ENCODE data around the gene NECTIN4.
"Not testable (repeated sequence)": the region's sequence is repeated elsewhere in the genome, so short reads cannot be mapped to it uniquely, and the experiment has no call there.

NECTIN4 gene

DNA sequence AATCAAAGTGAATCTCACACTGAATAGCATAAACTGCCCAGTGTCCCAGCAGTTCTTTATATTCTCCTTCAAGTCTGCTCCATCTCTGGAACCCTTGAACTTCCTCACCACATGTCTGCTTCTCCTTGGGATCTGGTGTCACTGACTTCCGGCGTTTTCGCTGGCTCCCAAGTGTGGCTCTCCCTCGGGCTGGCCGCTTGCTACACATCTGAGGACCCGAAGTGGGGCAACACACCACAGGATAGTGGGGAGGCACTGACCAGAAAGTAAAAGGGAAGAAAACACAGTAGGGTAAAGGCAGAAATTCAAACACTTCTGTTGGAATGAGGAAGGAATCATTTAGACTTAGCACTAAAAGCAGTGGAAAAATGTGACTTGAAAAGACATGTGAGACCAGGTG is 33.6 kb upstream of the NECTIN4 start:
- Histone ChIP-seq H3K9ac (ENCODE audit: low read depth in 1 of 2, low read length in 2 of 2) (no peak overlapping the region), H3K36me3 (ENCODE audit: control insufficient read depth in 1 of 2, insufficient read depth in 2 of 2, low read length in 2 of 2) (peaks cover 53 to 71% of the 10 kb centered on the region in 2 donors), H3K9me3 (ENCODE audit: control insufficient read depth in 1 of 2, low read length in 2 of 2) (no peaks in the 10 kb centered on the region), H3K4me1 (ENCODE audit: control insufficient read depth in 1 of 2, insufficient read depth in 2 of 2, low read length in 2 of 2) (peaks cover 22 to 31% of the 10 kb centered on the region in 2 donors), H3K27ac (ENCODE audit: low read depth, low read length) (no peak overlapping the region), H3K4me3 (ENCODE audit: low read depth in 1 of 2, low read length in 2 of 2) (no peak overlapping the region), H3K27me3 (ENCODE audit: control insufficient read depth in 1 of 2, insufficient read depth in 2 of 2, low read length in 2 of 2) (no peaks in the 10 kb centered on the region)

DNA sequence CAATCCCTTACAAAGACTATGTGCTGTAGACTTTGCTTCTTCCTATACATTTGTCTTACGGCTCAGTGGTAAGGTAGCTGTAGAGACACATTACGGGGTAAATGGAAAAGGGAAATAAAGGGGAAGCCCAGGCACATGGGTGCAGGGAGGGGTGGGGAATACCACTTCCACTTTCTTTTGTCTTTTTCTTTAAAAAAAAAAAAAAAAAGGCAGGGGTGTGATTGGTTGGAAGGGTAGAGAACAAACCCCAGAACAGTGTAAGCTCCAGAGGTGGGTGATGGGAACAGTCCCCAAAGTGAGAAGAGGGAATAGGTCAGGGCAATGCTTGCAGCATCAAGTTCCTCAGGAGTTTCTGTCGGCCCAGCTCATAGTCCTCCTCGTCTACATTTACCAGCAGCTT is 32.5 kb upstream of the NECTIN4 start:
- Histone ChIP-seq H3K9ac (ENCODE audit: low read depth in 1 of 2, low read length in 2 of 2) (no peak overlapping the region), H3K9me3 (ENCODE audit: control insufficient read depth in 1 of 2, low read length in 2 of 2) (no peaks in the 10 kb centered on the region), H3K36me3 (ENCODE audit: control insufficient read depth in 1 of 2, insufficient read depth in 2 of 2, low read length in 2 of 2) (peaks cover 46 to 62% of the 10 kb centered on the region in 2 donors), H3K27ac (ENCODE audit: low read depth, low read length) (no peak overlapping the region), H3K4me1 (ENCODE audit: control insufficient read depth in 1 of 2, insufficient read depth in 2 of 2, low read length in 2 of 2) (peaks cover 22 to 28% of the 10 kb centered on the region in 2 donors), H3K27me3 (ENCODE audit: control insufficient read depth in 1 of 2, insufficient read depth in 2 of 2, low read length in 2 of 2) (no peaks in the 10 kb centered on the region), H3K4me3 (ENCODE audit: low read depth in 1 of 2, low read length in 2 of 2) (no peak overlapping the region)

DNA sequence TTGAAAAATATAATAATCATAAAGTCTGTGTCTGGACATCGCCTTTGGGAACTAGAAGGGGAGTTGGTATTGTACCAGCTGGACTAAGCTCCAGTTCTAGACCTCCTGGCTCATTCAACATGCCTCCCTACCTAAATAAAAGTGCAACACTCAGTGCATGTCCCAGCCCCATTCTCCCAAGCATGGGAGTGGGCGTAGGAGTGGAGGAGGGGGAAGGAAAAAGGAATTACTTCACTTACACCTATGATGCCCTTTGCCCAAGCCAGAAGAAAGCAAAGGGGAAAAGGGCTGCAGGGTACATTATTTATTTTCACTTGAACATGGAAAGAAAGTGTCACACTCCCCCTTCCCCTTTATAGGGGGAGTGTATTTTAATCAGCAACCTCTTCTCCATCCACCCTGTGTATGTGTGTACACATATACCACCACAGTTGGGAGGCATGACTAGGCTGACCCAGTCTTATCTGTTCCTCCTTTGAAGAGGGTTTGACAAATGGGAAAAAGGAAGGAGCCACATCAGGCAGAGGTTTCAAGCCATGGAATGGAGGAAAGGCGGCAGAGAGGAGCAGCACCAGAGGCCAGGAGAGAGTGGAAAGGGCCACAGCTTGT is 31.8 kb upstream of the NECTIN4 start:
- Histone ChIP-seq H3K4me1 (ENCODE audit: control insufficient read depth in 1 of 2, insufficient read depth in 2 of 2, low read length in 2 of 2) (peaks cover 27 to 35% of the 10 kb centered on the region in 2 donors), H3K9me3 (ENCODE audit: control insufficient read depth in 1 of 2, low read length in 2 of 2) (no peaks in the 10 kb centered on the region), H3K27me3 (ENCODE audit: control insufficient read depth in 1 of 2, insufficient read depth in 2 of 2, low read length in 2 of 2) (no peaks in the 10 kb centered on the region), H3K4me3 (ENCODE audit: low read depth in 1 of 2, low read length in 2 of 2) (no peak overlapping the region), H3K36me3 (ENCODE audit: control insufficient read depth in 1 of 2, insufficient read depth in 2 of 2, low read length in 2 of 2) (peaks cover 42 to 58% of the 10 kb centered on the region in 2 donors), H3K9ac (ENCODE audit: low read depth in 1 of 2, low read length in 2 of 2) (no peak overlapping the region), H3K27ac (ENCODE audit: low read depth, low read length) (no peak overlapping the region)

DNA sequence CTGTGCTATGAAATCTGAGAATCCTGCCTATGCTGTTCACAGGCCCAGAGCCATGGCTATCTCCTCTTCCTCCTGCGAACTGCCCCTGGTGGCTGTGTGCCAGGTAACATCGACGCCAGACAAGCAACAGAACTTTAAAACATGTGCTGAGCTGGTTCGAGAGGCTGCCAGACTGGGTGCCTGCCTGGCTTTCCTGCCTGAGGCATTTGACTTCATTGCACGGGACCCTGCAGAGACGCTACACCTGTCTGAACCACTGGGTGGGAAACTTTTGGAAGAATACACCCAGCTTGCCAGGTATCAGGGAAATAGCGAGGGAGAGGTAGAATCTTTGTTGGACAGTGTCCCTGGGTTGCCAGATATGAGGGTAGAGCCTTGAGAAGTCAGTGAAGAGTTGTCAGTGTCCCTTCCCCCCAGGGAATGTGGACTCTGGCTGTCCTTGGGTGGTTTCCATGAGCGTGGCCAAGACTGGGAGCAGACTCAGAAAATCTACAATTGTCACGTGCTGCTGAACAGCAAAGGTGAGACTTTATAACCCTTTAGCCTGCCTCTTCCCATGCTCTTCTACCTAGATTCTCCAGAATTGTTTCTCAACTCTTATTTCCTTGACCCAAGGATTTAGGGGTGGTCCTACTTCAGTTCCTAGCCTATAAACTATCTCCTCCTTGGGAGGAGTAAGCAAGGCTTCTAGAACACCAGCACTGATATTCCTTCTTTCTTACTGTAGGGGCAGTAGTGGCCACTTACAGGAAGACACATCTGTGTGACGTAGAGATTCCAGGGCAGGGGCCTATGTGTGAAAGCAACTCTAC is 29.9 kb upstream of the NECTIN4 start:
- H3K36me3 ChIP-seq (ENCODE audit: control insufficient read depth in 1 of 2, insufficient read depth in 2 of 2, low read length in 2 of 2) = peaks cover 37 to 47% of the 10 kb centered on the region in 2 donors
- H3K27me3 ChIP-seq (ENCODE audit: control insufficient read depth in 1 of 2, insufficient read depth in 2 of 2, low read length in 2 of 2) = no peaks in the 10 kb centered on the region
- peak overlapping the region; percentile 92 to 100 for H3K4me3 ChIP-seq (ENCODE audit: low read depth in 1 of 2, low read length in 2 of 2)
- H3K9ac ChIP-seq (ENCODE audit: low read depth in 1 of 2, low read length in 2 of 2) = peak overlapping the region; percentile 99
- peak overlapping the region; percentile 95 for H3K27ac ChIP-seq (ENCODE audit: low read depth, low read length)
- H3K9me3 ChIP-seq (ENCODE audit: control insufficient read depth in 1 of 2, low read length in 2 of 2) = no peaks in the 10 kb centered on the region
- peaks cover 33 to 50% of the 10 kb centered on the region in 2 donors for H3K4me1 ChIP-seq (ENCODE audit: control insufficient read depth in 1 of 2, insufficient read depth in 2 of 2, low read length in 2 of 2)

DNA sequence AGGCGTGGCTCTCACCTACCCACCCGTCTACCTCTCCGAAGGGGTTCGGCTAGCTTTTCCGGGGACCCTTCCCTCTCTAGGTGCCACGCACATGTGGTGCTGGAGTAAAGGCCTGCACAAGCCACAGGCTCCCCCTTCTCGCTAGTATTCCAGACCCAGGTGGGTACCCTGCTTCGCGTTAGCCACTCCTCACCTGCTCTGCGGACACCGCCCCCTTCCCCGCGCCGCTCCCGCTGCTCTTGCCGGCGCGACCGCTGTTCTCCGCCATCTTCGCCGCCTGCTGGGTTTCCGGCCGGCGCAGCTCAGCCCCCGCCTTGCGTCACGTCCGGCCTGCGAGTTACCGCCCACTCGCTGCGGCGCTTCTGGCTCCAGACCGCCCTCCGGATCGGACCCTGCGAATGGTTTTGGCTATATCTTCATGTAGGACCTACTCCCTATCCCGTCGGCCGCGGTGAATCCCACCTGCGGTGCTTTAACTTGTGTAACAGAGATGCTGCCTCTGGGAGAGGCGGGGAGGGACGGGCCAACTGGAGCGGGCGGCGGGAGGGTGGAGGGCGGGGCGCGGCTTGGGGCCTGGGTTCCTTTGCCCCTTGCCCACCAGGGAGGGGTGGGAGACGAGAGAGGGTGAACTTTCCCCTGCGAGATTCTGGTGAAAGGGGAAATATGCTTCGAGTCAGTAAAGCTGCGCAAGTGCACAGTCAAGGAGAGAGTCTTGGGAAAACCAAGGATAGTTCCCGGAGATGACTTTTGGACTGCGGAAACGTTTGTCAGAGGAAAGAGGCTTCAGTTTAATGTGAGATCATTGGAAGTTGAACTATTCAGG is 28.6 kb upstream of the NECTIN4 start, which contains the start of the genes NIT1 and PFDN2:
TSS of gene NIT1 (plus strand) at position 347 of the 823 bp plus-strand sequence. CDS start at position 419, 72 bp downstream.
TSS of gene PFDN2 (minus strand) at position 279 of the 823 bp plus-strand sequence. CDS start at position 268, 11 bp downstream.
- Histone ChIP-seq H3K27me3 (ENCODE audit: control insufficient read depth in 1 of 2, insufficient read depth in 2 of 2, low read length in 2 of 2) (no peaks in the 10 kb centered on the region), H3K9ac (ENCODE audit: low read depth in 1 of 2, low read length in 2 of 2) (peak within 1 kb of the TSS; percentile 99), H3K27ac (ENCODE audit: low read depth, low read length) (peak within 1 kb of the TSS; percentile 95), H3K4me3 (ENCODE audit: low read depth in 1 of 2, low read length in 2 of 2) (peak within 1 kb of the TSS; percentile 92 to 100), H3K4me1 (ENCODE audit: control insufficient read depth in 1 of 2, insufficient read depth in 2 of 2, low read length in 2 of 2) (peaks cover 33 to 60% of the 10 kb centered on the region in 2 donors), H3K36me3 (ENCODE audit: control insufficient read depth in 1 of 2, insufficient read depth in 2 of 2, low read length in 2 of 2) (peaks cover 29 to 39% of the 10 kb centered on the region in 2 donors), H3K9me3 (ENCODE audit: control insufficient read depth in 1 of 2, low read length in 2 of 2) (no peaks in the 10 kb centered on the region)

DNA sequence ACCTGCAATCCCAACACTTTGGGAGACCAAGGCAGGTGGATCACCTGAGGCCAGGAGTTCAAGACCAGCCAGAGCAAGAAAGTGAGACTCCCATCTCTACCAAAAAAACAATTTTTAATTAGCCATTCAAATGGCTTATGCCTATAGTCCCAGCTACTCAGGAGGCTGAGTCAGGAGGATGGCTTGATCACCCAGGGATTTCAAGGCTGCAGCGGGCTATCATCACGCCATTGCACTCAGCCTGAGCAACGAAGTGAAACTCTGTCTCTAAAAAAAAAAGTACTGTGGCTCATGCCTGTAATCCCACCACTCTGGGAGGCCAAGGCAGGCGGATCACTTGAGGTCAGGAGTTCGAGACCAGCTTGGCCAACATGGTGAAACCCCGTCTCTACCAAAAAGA is 26.6 kb upstream of the NECTIN4 start:
- not testable (repeated sequence) for H3K27me3 ChIP-seq (ENCODE audit: control insufficient read depth in 1 of 2, insufficient read depth in 2 of 2, low read length in 2 of 2)
- H3K4me1 ChIP-seq (ENCODE audit: control insufficient read depth in 1 of 2, insufficient read depth in 2 of 2, low read length in 2 of 2) = peaks cover 33 to 64% of the 10 kb centered on the region in 2 donors

DNA sequence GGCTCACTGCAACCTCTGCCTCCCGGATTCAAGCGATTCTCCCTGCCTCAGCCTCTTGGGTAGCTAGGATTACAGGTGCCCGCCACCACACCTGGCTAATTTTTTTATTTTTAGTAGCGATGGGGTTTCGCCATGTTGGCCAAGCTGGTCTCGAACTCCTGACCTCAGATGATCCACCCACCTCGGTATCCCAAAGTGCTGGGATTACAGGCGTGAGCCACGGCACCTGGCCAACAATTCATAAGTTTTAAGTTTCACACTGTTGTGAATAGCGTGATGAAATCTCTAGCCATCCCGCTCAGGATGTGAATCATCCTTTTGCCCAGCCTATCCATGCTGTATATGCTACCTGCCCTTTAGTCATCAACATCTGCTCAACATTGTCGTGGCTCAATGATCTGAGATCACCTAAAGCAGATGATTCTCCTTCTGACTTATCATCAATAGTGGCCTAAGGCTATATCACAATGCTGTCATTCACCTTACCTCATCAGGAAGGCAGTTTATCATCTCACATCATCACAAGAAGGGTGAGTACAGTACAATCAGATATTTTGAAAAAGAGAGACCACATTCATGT is 25.9 kb upstream of the NECTIN4 start:
- no peaks in the 10 kb centered on the region for H3K27me3 ChIP-seq (ENCODE audit: control insufficient read depth in 1 of 2, insufficient read depth in 2 of 2, low read length in 2 of 2)
- H3K9ac ChIP-seq (ENCODE audit: low read depth in 1 of 2, low read length in 2 of 2) = no peak overlapping the region
- no peak overlapping the region for H3K4me3 ChIP-seq (ENCODE audit: low read depth in 1 of 2, low read length in 2 of 2)
- no peaks in the 10 kb centered on the region for H3K9me3 ChIP-seq (ENCODE audit: control insufficient read depth in 1 of 2, low read length in 2 of 2)
- peaks cover 2 to 11% of the 10 kb centered on the region in 2 donors for H3K36me3 ChIP-seq (ENCODE audit: control insufficient read depth in 1 of 2, insufficient read depth in 2 of 2, low read length in 2 of 2)
- H3K4me1 ChIP-seq (ENCODE audit: control insufficient read depth in 1 of 2, insufficient read depth in 2 of 2, low read length in 2 of 2) = peaks cover 28 to 60% of the 10 kb centered on the region in 2 donors
- no peak overlapping the region for H3K27ac ChIP-seq (ENCODE audit: low read depth, low read length)

More for the DNA sequence above, 26.6 kb upstream of the NECTIN4 start:
- peaks cover 9 to 19% of the 10 kb centered on the region in 2 donors for H3K36me3 ChIP-seq (ENCODE audit: control insufficient read depth in 1 of 2, insufficient read depth in 2 of 2, low read length in 2 of 2)
- H3K9me3 ChIP-seq (ENCODE audit: control insufficient read depth in 1 of 2, low read length in 2 of 2); H3K9ac ChIP-seq (ENCODE audit: low read depth in 1 of 2, low read length in 2 of 2); H3K27ac ChIP-seq (ENCODE audit: low read depth, low read length); H3K4me3 ChIP-seq (ENCODE audit: low read depth in 1 of 2, low read length in 2 of 2): not testable (repeated sequence)

DNA sequence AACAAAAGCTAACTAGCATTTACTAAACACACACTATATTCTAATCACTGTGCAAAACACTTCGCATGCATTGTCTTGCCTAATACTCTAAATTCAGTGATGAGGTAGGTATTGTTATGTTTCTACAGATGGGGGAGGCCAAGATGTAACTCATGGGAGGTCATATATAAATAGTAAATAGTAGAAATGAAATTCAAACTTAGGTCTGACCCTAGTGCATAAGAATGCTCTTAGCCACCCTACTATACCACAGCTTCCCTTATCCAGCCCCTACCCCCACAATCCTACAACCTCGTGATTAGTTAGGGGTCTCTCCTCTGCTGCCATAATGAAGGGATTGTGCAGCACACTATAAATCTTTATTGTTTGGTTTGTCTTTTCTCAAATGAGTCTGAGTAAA is 25.2 kb upstream of the NECTIN4 start:
- H3K9me3 ChIP-seq (ENCODE audit: control insufficient read depth in 1 of 2, low read length in 2 of 2) = no peaks in the 10 kb centered on the region
- H3K9ac ChIP-seq (ENCODE audit: low read depth in 1 of 2, low read length in 2 of 2) = no peak overlapping the region
- H3K4me1 ChIP-seq (ENCODE audit: control insufficient read depth in 1 of 2, insufficient read depth in 2 of 2, low read length in 2 of 2) = peaks cover 21 to 53% of the 10 kb centered on the region in 2 donors
- H3K27me3 ChIP-seq (ENCODE audit: control insufficient read depth in 1 of 2, insufficient read depth in 2 of 2, low read length in 2 of 2) = no peaks in the 10 kb centered on the region
- no peak overlapping the region for H3K27ac ChIP-seq (ENCODE audit: low read depth, low read length)
- peaks cover 0 to 14% of the 10 kb centered on the region in 2 donors for H3K36me3 ChIP-seq (ENCODE audit: control insufficient read depth in 1 of 2, insufficient read depth in 2 of 2, low read length in 2 of 2)
- H3K4me3 ChIP-seq (ENCODE audit: low read depth in 1 of 2, low read length in 2 of 2) = no peak overlapping the region

DNA sequence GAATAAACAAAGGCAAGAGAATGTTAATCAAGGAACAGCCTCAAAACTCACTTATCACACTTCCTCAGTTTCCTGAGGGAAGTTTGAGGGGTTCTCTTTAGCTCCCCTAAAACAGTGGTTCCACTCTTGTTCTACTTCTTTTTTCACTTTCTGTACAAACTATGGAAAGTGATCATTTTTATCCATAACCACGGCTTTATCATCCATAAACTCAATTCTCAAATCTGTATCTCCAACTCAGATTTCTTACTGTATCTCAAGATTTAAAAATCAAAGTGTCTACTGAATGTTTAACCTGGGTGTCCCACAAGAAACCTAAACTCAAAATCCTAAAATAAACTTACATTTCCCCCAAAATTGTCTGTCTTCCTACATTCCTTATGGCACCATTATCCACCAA is 24.6 kb upstream of the NECTIN4 start:
- no peak overlapping the region for H3K4me3 ChIP-seq (ENCODE audit: low read depth in 1 of 2, low read length in 2 of 2)
- no peaks in the 10 kb centered on the region for H3K27me3 ChIP-seq (ENCODE audit: control insufficient read depth in 1 of 2, insufficient read depth in 2 of 2, low read length in 2 of 2)
- H3K27ac ChIP-seq (ENCODE audit: low read depth, low read length) = no peak overlapping the region
- H3K9ac ChIP-seq (ENCODE audit: low read depth in 1 of 2, low read length in 2 of 2) = no peak overlapping the region
- H3K4me1 ChIP-seq (ENCODE audit: control insufficient read depth in 1 of 2, insufficient read depth in 2 of 2, low read length in 2 of 2) = peaks cover 15 to 47% of the 10 kb centered on the region in 2 donors
- H3K36me3 ChIP-seq (ENCODE audit: control insufficient read depth in 1 of 2, insufficient read depth in 2 of 2, low read length in 2 of 2) = peaks cover 0 to 21% of the 10 kb centered on the region in 2 donors
- H3K9me3 ChIP-seq (ENCODE audit: control insufficient read depth in 1 of 2, low read length in 2 of 2) = no peaks in the 10 kb centered on the region
